Femur (tissue), 1 donor: ENCODE results near the gene GNG13.
"Not testable (repeated sequence)": the region's sequence is repeated elsewhere in the genome, so short reads cannot be mapped to it uniquely, and the experiment has no call there.

ENCODE experiments used
- DNase-seq: peaks from one replicate; pipeline ENCODE4 v3.0.0-alpha.2; 2017

GNG13 gene

DNA sequence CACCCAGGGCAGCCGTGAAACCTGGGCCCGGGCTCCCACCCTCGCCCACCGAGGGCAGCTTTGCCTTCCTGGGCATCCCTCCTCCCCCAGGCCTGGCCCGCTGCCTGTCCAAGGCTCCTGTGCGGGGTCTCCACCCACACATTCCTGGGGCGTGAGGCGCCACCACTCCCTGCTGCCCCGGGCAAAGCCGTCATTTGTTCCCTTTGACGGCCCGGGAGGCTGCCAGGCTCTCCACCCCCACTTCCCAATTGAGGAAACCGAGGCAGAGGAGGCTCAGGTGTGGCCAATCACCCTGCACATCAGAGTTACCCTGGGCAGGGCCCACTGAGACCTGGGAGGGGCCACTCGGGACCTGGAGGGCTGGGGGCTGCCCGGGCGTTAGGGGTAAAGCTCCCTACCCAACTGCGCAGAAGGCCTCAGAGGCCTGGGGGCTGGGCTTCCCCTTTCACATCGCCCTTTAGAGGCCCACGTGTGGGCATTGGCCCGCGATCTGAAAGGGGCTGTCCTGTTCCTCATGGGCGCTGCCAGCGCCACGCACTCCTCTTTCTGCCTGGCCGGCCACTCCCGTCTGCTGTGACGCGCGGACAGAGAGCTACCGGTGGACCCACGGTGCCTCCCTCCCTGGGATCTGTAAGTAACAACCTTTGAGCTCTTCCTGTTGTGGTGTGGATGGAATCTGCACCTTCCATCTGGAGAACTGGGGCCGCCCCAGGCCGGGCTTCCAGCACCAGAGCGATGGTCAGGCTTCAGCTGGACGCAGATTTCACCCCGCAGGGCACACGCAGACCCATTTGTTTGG lies 39.8 kb downstream of the GNG13 start, which contains the start of gene MSLN:
MSLN (plus strand) TSS at position 190 of the 799 bp plus-strand sequence. CDS start 1,947 bp downstream, outside the sequence.
- DNase-seq: no peak

- DNase-seq: no peak
Measured at GRCh38 chr16:760065-760464, 40.5 kb downstream of the GNG13 start.

DNA sequence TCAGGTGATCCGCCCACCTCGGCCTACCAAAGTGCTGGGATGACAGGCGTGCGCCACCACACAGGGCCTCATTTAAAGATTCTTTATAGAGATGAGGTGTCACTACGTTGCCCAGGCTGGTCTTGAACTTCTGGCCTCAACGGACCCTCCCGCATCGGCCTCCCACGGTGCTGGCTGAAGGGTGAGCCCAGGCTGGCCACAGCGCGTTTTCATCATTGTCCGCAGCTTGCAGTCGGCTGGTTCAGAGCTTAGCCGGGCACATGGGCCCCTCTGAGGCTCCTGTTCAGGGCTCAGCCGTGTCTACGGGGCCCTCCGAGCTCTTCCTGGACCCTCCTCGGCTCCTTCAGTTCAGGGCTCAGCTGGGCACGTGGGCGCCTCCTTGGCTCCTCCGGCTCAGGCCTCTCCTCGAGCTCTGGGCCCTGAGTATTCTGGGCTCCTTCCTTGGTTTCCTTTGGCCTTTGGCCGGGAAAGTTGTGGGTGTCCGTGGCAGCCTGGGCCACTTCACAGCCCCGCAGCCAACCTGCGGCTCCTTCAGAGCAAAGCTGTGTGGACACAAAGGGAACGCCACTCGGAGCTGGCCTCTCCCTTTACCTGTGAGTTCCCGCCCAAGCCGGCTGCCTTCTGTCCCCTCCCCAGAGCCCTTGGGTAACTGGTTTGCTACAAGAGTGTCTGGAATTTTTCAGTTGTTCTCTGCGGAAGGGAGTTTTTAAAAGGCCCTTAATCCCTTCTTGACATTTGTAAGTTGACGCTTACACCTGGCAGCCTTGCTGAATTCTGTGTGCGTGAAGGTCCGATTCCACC lies 41.2 kb downstream of the GNG13 start:
- no peak for DNase-seq

DNA sequence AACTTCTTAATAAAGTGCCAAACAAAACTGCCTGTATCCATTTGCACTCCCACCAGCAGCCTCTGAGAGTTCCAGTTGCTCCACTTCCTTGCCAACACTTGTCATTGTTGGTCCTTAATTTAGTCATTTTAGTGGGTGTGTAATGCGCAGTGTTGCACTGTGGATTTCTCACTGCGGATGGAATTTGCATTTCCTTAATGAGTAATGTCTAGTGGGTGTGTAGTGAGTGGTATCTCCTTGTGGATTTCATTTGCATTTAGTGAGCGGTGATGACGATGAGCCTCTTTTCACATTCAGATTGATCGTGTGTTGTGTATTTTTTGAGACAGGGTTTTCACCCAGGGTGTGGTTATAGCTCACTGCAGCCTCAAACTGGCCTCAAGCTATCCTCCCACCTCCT lies 44.1 kb downstream of the GNG13 start:
- no peak for DNase-seq

GRCh38 chr16:754656-755055 lies 45.9 kb downstream of the GNG13 start:
- DNase-seq: no peak

DNA sequence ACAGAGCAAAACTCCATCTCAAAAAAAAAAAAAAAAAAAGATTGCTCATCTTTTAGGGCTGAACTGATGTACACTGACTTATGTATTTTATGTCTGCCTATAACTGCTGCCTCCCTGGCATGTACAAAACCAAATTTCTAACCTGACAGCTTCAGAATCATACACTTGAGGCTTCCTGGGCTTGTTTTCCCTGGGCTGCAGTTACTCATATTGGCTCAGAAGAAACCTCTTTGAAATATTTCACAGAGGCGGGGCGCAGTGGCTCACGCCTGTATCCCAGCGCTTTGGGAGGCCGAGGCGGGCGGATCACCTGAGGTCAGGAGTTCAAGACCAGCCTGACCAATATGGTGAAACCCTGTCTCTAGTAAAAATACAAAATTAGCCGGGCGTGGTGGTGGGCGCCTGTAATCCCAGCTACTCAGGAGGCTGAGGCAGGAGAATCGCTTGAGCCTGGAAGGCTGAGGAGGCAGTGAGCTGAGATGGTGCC lies 46.4 kb downstream of the GNG13 start:
- not testable (repeated sequence) for DNase-seq

DNA sequence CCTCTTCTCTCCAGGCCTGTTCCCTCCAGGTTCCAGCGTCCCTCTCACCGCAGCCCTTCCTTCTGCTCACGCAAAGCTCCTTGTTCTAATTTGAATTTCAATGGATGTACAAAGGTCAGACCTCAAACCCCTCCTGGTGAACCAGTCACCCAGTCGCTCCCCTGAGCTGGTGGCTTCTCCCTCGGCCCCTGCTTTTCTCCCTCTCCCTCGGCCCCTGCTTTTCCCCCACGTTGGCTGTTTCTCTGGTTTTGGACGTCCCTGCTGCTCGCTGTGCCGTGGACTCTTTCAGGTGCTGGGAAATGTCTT lies 48.6 kb downstream of the GNG13 start:
- DNase-seq: no peak

DNA sequence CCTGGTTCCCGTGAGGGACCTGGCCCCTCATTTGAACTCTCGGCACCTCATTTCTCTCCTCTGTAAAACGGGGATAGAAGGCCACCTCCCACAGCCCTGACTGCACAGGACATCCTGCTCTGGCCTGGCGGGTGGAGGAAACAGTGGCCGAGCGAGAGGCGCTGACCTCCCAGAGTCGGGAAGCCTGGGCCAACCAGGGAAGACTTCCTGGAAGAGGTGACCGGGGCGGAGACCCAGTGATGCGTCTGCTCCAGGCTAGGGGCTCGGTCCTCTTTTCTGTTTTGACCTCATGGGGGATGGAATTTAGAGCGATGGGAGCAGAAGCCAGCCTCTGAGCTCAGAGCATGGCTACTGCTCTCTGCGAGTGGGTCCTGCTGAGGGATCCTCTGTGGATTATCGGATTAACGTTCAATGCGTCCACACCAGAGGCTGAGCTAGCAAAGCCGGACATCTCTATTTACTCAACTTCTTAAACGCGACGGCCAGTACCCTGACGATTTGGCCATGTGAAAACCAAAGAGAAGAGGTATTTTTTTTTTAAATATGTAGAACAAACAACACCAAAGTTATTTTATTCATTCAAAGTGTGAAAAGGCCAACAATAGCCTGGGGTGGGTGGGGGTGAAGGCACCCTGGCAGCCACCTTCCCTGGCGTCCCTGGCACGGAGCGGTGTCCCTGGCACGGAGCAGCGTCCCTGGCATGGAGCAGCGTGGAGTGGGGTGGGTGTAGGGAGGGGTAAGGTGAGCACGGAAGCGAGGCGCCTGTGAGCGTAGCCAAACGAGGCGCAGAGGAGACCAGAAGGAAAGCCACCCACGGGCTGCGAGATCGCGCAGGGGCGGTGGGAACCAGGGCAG lies 49.2 kb downstream of the GNG13 start:
- no peak for DNase-seq

GRCh38 chr16:750485-750884 lies 50.0 kb downstream of the GNG13 start:
- DNase-seq: no peak

- no peak for DNase-seq
Measured at GRCh38 chr16:749010-749409, 51.5 kb downstream of the GNG13 start.
